Spleen (tissue), 11 donors: Measurements from ENCODE around the gene KCNK4. TPM values are rescaled to one million over a fixed set of nuclear protein-coding genes. Genes with fewer than 3 reads are reported as not detected.

Experiments
- DNase-seq: peaks from one replicate; pipeline ENCODE4 v3.0.0-alpha.2; 2020
- H3K27ac ChIP-seq, 8 donors: fragments of 200-600 bp; sonication (generic) in 7 of 8; 1 replicate in 4 of 8; 2 replicates in 4 of 8; pipeline versions ENCODE4 v1.5.0 to v1.8.0; 2016 to 2021; ENCODE audit warnings: inconsistent platforms in 4 of 8, mild to moderate bottlenecking in 4 of 8, moderate library complexity in 1 of 8
- H3K27me3 ChIP-seq, 7 donors: fragments of 200-600 bp; sonication (generic) in 6 of 7; replicated peaks in 1 of 7; 1 replicate in 4 of 7; 2 replicates in 3 of 7; pipeline versions ENCODE4 v1.5.0 to v1.8.0; 2016 to 2021; ENCODE audit warnings: inconsistent platforms in 3 of 7, mild to moderate bottlenecking in 1 of 7
- H3K36me3 ChIP-seq, 6 donors: fragments of 200-600 bp; sonication (generic) in 5 of 6; 1 replicate in 4 of 6; 2 replicates in 2 of 6; pipeline versions ENCODE4 v1.5.0 to v1.8.0; 2016 to 2021; ENCODE audit warnings: inconsistent platforms in 2 of 6
- H3K4me1 ChIP-seq, 6 donors: fragments of 200-600 bp; sonication (generic) in 5 of 6; 1 replicate in 3 of 6; 2 replicates in 3 of 6; pipeline versions ENCODE4 v1.5.0 to v1.8.0; 2016 to 2021; ENCODE audit warnings: inconsistent platforms in 3 of 6
- H3K4me3 ChIP-seq, 8 donors: fragments of 200-600 bp; sonication (generic) in 7 of 8; 1 replicate in 4 of 8; 2 replicates in 4 of 8; pipeline versions ENCODE4 v1.5.0 to v1.8.0; 2016 to 2021; ENCODE audit warnings: inconsistent platforms in 4 of 8, mild to moderate bottlenecking in 4 of 8, moderate library complexity in 2 of 8
- H3K9me3 ChIP-seq, 8 donors: fragments of 200-600 bp; sonication (generic) in 7 of 8; 1 replicate in 4 of 8; 2 replicates in 4 of 8; pipeline versions ENCODE4 v1.5.0 to v1.8.0; 2016 to 2021; ENCODE audit warnings: inconsistent platforms in 4 of 8
- POLR2A ChIP-seq, 3 donors: fragments of 450-650 bp; IDR thresholded peaks; one replicate each; pipeline ENCODE4 v1.5.1; 2017; ENCODE audit warnings: antibody characterized with exemption in 3 of 3, mild to moderate bottlenecking in 1 of 3
- POLR2AphosphoS5 ChIP-seq, 3 donors: sonication (generic); formaldehyde crosslinking; IDR thresholded peaks; one replicate each; pipeline ENCODE4 v1.5.1; 2017; ENCODE audit warnings: antibody characterized with exemption in 3 of 3
- WGBS, 5 donors: extraction: QIAGEN DNeasy Blood & Tissue Kit in 3 of 5; methylation state at CpG; one replicate each; pipeline versions ENCODE4 v1.1.5 to v1.1.7; 2013 to 2018; 5-methylcytosine and 5-hydroxymethylcytosine counted together
- intact Hi-C: fragments of 100-400 bp; cut with DNase I; formaldehyde crosslinking; loops from one replicate; pipeline ENCODE4 v1.15.0; 2023; ENCODE audit warnings: low total_unique reads
- polyA plus RNA-seq, 3 donors: library from polyadenylated mRNA; stranded (reverse); fragments of 200-250 nt; gene quantifications; one replicate each; pipeline ENCODE4 v1.2.1, GENCODE V29; 2013
- total RNA-seq, 7 donors: library from RNA; depleted of rRNA in 3 of 7; stranded (reverse); fragments of >200 nt in 3 of 7; fragmentation: NEBNext Ultra II Directional in 4 of 7; extraction: Animal tissue kit (Norgen Biotek cat#: 25700) in 4 of 7; gene quantifications; one replicate each; pipeline versions ENCODE4 v1.1.0 to v1.2.1, GENCODE V29; 2016 to 2021
- TF ChIP-seq, protein P1 (sequence below), 11 experiments: fragments of 200-600 bp in 7 of 11; fragments of 450-650 bp in 4 of 11; sonication (generic) in 4 of 11; IDR thresholded peaks in 8 of 11; conservative IDR thresholded peaks in 3 of 11; 1 replicate in 7 of 11; 2 replicates in 4 of 11; pipeline versions ENCODE4 v1.4.0 to v1.8.0; 2016 to 2021; ENCODE audit warnings: antibody characterized with exemption in 11 of 11, inconsistent platforms in 4 of 11, mild to moderate bottlenecking in 1 of 11
- donor health status: healthy with polysubstance abuse.
- donor health status: DM: no; HTN: no; CAD: no; lungs with moderate emphysema.
- donor health status: DM: no; HTN: no; CAD: no.
- donor health status: Bipolar disorder and iron deficiency.
- donor health status: healthy.
- donor health status: DM: no; HTN: no; CAD: no.
- donor health status: DM: yes; HTN: yes; CAD: no.

KCNK4 gene
- total and polyA plus RNA-seq, 10 donors = 0.06 to 0.77 (median 0.35) TPM; not detected in 5

DNA sequence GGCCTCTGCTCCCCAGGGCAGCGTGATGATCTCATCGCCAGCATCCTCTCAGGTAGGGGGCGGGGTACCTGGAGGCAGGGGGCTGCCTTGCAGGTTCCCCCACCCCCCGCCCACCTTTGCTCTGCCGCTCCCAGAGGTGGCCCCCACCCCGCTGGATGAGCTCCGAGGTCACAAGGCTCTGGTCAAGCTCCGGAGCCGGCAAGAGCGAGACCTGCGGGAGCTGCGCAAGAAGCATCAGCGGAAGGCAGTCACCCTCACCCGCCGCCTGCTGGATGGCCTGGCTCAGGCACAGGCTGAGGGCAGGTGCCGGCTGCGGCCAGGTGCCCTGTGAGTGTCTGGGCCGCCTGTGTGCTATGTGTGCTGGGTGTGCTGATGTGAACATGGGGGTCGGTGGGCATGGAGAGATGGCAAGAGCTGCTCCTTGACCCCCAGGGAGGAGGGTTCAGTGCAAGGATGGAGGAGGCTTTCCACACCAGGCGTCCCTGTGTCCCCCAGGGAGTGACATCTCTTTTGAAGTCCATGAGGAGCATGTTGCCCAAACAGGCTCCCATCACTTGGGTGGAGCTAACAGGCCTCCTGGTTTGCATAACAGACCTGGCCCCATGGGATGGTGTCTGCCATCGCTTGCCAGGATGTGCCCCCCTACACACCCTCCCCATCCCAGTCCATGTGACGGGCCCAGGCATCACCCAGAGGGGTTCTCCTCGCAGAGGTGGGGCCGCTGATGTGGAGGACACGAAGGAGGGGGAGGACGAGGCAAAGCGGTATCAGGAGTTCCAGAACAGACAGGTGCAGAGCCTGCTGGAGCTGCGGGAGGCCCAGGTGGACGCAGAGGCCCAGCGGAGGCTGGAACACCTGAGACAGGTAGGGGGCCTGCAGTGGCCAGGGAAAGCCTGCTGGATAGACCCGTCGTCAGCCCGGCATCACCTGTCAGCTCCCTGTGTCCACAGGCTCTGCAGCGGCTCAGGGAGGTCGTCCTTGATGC lies 25.6 kb upstream of the KCNK4 start:
- Histone ChIP-seq H3K4me1 (peaks cover 22 to 39% (median 27%) of the 10 kb centered on the region in 6 donors), H3K4me3 (no peak overlapping the region), H3K36me3 (peaks cover 0 to 72% (median 40%) of the 10 kb centered on the region in 6 donors), H3K9me3 (no peaks in the 10 kb centered on the region), H3K27ac (no peak overlapping the region), H3K27me3 (no peaks in the 10 kb centered on the region)
- 87 to 93% (median 90%) methylated on average over 25 to 35 of the region's 35 CpGs for WGBS, 5 donors
- intact Hi-C loops = no loop called here
- DNase-seq = peak; percentile 78
- TF ChIP-seq POLR2AphosphoS5 (IDR thresholded peaks at IDR 0.05) = no peak
- TF ChIP-seq, protein P1, sequence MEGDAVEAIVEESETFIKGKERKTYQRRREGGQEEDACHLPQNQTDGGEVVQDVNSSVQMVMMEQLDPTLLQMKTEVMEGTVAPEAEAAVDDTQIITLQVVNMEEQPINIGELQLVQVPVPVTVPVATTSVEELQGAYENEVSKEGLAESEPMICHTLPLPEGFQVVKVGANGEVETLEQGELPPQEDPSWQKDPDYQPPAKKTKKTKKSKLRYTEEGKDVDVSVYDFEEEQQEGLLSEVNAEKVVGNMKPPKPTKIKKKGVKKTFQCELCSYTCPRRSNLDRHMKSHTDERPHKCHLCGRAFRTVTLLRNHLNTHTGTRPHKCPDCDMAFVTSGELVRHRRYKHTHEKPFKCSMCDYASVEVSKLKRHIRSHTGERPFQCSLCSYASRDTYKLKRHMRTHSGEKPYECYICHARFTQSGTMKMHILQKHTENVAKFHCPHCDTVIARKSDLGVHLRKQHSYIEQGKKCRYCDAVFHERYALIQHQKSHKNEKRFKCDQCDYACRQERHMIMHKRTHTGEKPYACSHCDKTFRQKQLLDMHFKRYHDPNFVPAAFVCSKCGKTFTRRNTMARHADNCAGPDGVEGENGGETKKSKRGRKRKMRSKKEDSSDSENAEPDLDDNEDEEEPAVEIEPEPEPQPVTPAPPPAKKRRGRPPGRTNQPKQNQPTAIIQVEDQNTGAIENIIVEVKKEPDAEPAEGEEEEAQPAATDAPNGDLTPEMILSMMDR (IDR thresholded peaks at IDR 0.05 in 8 of 11, conservative IDR thresholded peaks at IDR 0.05 in 3 of 11) = no peak
- no peak for TF ChIP-seq POLR2A (IDR thresholded peaks at IDR 0.05)

DNA sequence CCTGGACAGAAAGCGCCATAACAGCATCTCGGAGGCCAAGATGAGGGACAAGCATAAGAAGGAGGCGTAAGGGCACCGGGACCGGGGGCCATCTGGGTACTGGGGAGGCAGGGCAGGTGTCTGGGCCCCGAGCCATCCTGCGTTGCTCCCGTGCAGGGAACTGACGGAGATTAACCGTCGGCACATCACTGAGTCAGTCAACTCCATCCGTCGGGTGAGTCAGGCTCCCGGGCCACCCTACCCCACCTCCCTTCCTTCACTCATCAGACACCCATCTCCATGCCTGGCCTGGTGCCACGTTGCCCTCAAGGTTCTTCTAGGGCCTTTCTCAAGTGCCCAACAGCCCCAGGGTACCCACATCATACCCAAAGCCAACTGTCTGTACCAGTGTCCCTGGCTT lies 24.8 kb upstream of the KCNK4 start:
- Histone ChIP-seq H3K36me3 (peaks cover 0 to 63% (median 38%) of the 10 kb centered on the region in 6 donors), H3K27ac (peak overlapping the region in 5 of 8 donors; percentile 98 to 100 (median 99)), H3K27me3 (no peaks in the 10 kb centered on the region), H3K4me3 (no peak overlapping the region), H3K4me1 (peaks cover 22 to 41% (median 27%) of the 10 kb centered on the region in 6 donors), H3K9me3 (no peaks in the 10 kb centered on the region)
- TF ChIP-seq, protein P1 (IDR thresholded peaks at IDR 0.05 in 8 of 11, conservative IDR thresholded peaks at IDR 0.05 in 3 of 11) = no peak
- TF ChIP-seq POLR2AphosphoS5 (IDR thresholded peaks at IDR 0.05) (peak in 1 of 3 donors; percentile 21), POLR2A (IDR thresholded peaks at IDR 0.05) (no peak)
- peak; percentile 80 for DNase-seq
- WGBS, 5 donors = 92 to 96% (median 93%) methylated on average over 15 of the region's 15 CpGs
- intact Hi-C loops = no loop called here

DNA sequence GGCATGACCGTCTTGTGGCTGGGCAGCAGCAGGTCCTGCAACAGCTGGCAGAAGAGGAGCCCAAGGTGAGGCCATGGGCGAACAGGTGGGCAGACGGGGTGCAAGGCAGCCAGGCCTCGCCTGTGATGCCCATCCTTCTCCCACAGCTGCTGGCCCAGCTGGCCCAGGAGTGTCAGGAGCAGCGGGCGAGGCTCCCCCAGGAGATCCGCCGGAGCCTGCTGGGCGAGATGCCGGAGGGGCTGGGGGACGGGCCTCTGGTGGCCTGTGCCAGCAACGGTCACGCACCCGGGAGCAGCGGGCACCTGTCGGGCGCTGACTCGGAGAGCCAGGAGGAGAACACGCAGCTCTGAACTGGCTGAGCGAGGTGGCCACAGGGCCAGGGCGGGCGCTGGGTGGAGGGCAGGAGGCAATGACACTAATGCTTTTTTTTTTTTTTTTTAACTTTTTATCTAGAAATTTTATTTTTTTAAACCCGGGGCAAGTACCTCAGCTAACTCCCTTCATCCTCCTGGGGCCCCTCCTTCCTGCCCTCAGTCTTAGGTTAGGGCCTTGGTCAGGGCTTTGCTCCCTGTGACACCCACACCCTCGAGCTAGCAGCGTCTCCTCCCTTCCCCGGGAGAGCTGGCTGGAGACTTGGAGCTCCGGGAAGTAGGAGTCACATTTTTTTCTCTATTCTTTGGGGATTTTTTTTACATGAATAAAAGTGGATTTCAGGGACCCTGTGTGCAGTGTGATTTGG lies 23.7 kb upstream of the KCNK4 start:
- DNase-seq = peak; percentile 86
- 69 to 81% (median 75%) methylated on average over 24 to 27 of the region's 27 CpGs for WGBS, 5 donors
- intact Hi-C loops = no loop called here
- Histone ChIP-seq H3K27me3 (no peaks in the 10 kb centered on the region), H3K4me1 (peaks cover 27 to 52% (median 36%) of the 10 kb centered on the region in 6 donors), H3K9me3 (no peaks in the 10 kb centered on the region), H3K27ac (peak overlapping the region; percentile 80 to 100 (median 98)), H3K4me3 (peak overlapping the region in 1 of 8 donors; percentile 99), H3K36me3 (peaks cover 0 to 53% (median 32%) of the 10 kb centered on the region in 6 donors)
- TF ChIP-seq POLR2AphosphoS5 (IDR thresholded peaks at IDR 0.05) (peak in 1 of 3 donors; percentile 47), POLR2A (IDR thresholded peaks at IDR 0.05) (no peak)
- TF ChIP-seq, protein P1 (IDR thresholded peaks at IDR 0.05 in 8 of 11, conservative IDR thresholded peaks at IDR 0.05 in 3 of 11) = no peak
